Spleen (tissue), 11 donors: Measurements from ENCODE around the gene JARID2. TPM values are rescaled to one million over a fixed set of nuclear protein-coding genes. Genes with fewer than 3 reads are reported as not detected.

Source experiments
- DNase-seq: peaks from one replicate; pipeline ENCODE4 v3.0.0-alpha.2; 2020
- H3K27ac ChIP-seq, 8 donors: fragments of 200-600 bp; sonication (generic) in 7 of 8; 1 replicate in 4 of 8; 2 replicates in 4 of 8; pipeline versions ENCODE4 v1.5.0 to v1.8.0; 2016 to 2021; ENCODE audit warnings: inconsistent platforms in 4 of 8, mild to moderate bottlenecking in 4 of 8, moderate library complexity in 1 of 8
- H3K27me3 ChIP-seq, 7 donors: fragments of 200-600 bp; sonication (generic) in 6 of 7; replicated peaks in 1 of 7; 1 replicate in 4 of 7; 2 replicates in 3 of 7; pipeline versions ENCODE4 v1.5.0 to v1.8.0; 2016 to 2021; ENCODE audit warnings: inconsistent platforms in 3 of 7, mild to moderate bottlenecking in 1 of 7
- H3K36me3 ChIP-seq, 6 donors: fragments of 200-600 bp; sonication (generic) in 5 of 6; 1 replicate in 4 of 6; 2 replicates in 2 of 6; pipeline versions ENCODE4 v1.5.0 to v1.8.0; 2016 to 2021; ENCODE audit warnings: inconsistent platforms in 2 of 6
- H3K4me1 ChIP-seq, 6 donors: fragments of 200-600 bp; sonication (generic) in 5 of 6; 1 replicate in 3 of 6; 2 replicates in 3 of 6; pipeline versions ENCODE4 v1.5.0 to v1.8.0; 2016 to 2021; ENCODE audit warnings: inconsistent platforms in 3 of 6
- H3K4me3 ChIP-seq, 8 donors: fragments of 200-600 bp; sonication (generic) in 7 of 8; 1 replicate in 4 of 8; 2 replicates in 4 of 8; pipeline versions ENCODE4 v1.5.0 to v1.8.0; 2016 to 2021; ENCODE audit warnings: inconsistent platforms in 4 of 8, mild to moderate bottlenecking in 4 of 8, moderate library complexity in 2 of 8
- H3K9me3 ChIP-seq, 8 donors: fragments of 200-600 bp; sonication (generic) in 7 of 8; 1 replicate in 4 of 8; 2 replicates in 4 of 8; pipeline versions ENCODE4 v1.5.0 to v1.8.0; 2016 to 2021; ENCODE audit warnings: inconsistent platforms in 4 of 8
- POLR2A ChIP-seq, 3 donors: fragments of 450-650 bp; IDR thresholded peaks; one replicate each; pipeline ENCODE4 v1.5.1; 2017; ENCODE audit warnings: antibody characterized with exemption in 3 of 3, mild to moderate bottlenecking in 1 of 3
- POLR2AphosphoS5 ChIP-seq, 3 donors: sonication (generic); formaldehyde crosslinking; IDR thresholded peaks; one replicate each; pipeline ENCODE4 v1.5.1; 2017; ENCODE audit warnings: antibody characterized with exemption in 3 of 3
- WGBS, 5 donors: extraction: QIAGEN DNeasy Blood & Tissue Kit in 3 of 5; methylation state at CpG; one replicate each; pipeline versions ENCODE4 v1.1.5 to v1.1.7; 2013 to 2018; 5-methylcytosine and 5-hydroxymethylcytosine counted together
- intact Hi-C: fragments of 100-400 bp; cut with DNase I; formaldehyde crosslinking; loops from one replicate; pipeline ENCODE4 v1.15.0; 2023; ENCODE audit warnings: low total_unique reads
- polyA plus RNA-seq, 3 donors: library from polyadenylated mRNA; stranded (reverse); fragments of 200-250 nt; gene quantifications; one replicate each; pipeline ENCODE4 v1.2.1, GENCODE V29; 2013
- total RNA-seq, 7 donors: library from RNA; depleted of rRNA in 3 of 7; stranded (reverse); fragments of >200 nt in 3 of 7; fragmentation: NEBNext Ultra II Directional in 4 of 7; extraction: Animal tissue kit (Norgen Biotek cat#: 25700) in 4 of 7; gene quantifications; one replicate each; pipeline versions ENCODE4 v1.1.0 to v1.2.1, GENCODE V29; 2016 to 2021
- TF ChIP-seq, protein P1 (sequence below), 11 experiments: fragments of 200-600 bp in 7 of 11; fragments of 450-650 bp in 4 of 11; sonication (generic) in 4 of 11; IDR thresholded peaks in 8 of 11; conservative IDR thresholded peaks in 3 of 11; 1 replicate in 7 of 11; 2 replicates in 4 of 11; pipeline versions ENCODE4 v1.4.0 to v1.8.0; 2016 to 2021; ENCODE audit warnings: antibody characterized with exemption in 11 of 11, inconsistent platforms in 4 of 11, mild to moderate bottlenecking in 1 of 11
- donor health status: healthy with polysubstance abuse.
- donor health status: DM: no; HTN: no; CAD: no; lungs with moderate emphysema.
- donor health status: DM: no; HTN: no; CAD: no.
- donor health status: Bipolar disorder and iron deficiency.
- donor health status: healthy.
- donor health status: DM: no; HTN: no; CAD: no.
- donor health status: DM: yes; HTN: yes; CAD: no.

Gene JARID2
- total and polyA plus RNA-seq, 10 donors: 4.4 to 27.1 (median 20.6) TPM

DNA sequence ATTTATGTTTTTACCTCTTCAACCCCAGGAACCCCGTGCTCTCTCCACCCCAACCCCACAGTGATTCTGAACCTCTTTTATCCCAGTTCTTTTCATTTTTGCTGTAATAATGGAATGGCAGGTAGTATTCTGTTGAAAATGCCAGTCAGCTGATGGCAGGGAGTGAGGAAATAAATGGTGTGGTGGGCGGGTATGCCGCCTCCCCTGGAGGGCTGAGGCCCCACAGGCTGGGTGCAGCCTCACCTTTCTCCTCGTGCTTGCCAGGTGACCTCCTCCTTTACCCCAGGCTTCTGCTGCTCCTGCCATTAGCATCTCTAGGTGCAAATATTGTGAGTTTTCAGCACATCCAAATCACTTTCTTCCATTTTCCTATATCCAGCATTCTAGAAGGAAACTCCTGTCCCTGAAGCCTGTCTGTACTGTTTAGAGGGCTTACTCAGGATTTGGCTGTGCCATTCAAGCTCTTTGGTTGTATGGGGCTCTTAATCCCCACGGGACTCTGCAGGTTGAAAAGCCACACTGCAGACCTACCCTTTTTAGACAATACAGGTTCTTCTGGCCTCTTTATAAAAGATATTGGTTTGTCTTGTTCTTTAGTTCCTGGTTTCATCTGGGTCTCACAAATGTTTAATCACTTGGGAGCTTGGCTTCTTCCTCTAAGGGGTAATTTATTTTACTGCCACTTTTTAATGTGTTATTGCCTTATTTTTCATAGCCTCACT is 201.8 kb downstream of the JARID2 start:
- Histone ChIP-seq H3K4me1 (peaks cover 12 to 100% (median 62%) of the 10 kb centered on the region in 6 donors), H3K4me3 (no peak overlapping the region), H3K27me3 (no peaks in the 10 kb centered on the region), H3K27ac (no peak overlapping the region), H3K36me3 (peaks cover 0 to 9% (median 0%) of the 10 kb centered on the region in 6 donors), H3K9me3 (no peaks in the 10 kb centered on the region)
- TF ChIP-seq, protein P1, sequence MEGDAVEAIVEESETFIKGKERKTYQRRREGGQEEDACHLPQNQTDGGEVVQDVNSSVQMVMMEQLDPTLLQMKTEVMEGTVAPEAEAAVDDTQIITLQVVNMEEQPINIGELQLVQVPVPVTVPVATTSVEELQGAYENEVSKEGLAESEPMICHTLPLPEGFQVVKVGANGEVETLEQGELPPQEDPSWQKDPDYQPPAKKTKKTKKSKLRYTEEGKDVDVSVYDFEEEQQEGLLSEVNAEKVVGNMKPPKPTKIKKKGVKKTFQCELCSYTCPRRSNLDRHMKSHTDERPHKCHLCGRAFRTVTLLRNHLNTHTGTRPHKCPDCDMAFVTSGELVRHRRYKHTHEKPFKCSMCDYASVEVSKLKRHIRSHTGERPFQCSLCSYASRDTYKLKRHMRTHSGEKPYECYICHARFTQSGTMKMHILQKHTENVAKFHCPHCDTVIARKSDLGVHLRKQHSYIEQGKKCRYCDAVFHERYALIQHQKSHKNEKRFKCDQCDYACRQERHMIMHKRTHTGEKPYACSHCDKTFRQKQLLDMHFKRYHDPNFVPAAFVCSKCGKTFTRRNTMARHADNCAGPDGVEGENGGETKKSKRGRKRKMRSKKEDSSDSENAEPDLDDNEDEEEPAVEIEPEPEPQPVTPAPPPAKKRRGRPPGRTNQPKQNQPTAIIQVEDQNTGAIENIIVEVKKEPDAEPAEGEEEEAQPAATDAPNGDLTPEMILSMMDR (IDR thresholded peaks at IDR 0.05 in 8 of 11, conservative IDR thresholded peaks at IDR 0.05 in 3 of 11): no peak
- no peak for TF ChIP-seq POLR2AphosphoS5 (IDR thresholded peaks at IDR 0.05)
- TF ChIP-seq POLR2A (IDR thresholded peaks at IDR 0.05): no peak
- intact Hi-C loops: no loop called here
- 74 to 90% (median 79%) methylated on average over 5 of the region's 5 CpGs for WGBS, 5 donors
- DNase-seq: no peak

DNA sequence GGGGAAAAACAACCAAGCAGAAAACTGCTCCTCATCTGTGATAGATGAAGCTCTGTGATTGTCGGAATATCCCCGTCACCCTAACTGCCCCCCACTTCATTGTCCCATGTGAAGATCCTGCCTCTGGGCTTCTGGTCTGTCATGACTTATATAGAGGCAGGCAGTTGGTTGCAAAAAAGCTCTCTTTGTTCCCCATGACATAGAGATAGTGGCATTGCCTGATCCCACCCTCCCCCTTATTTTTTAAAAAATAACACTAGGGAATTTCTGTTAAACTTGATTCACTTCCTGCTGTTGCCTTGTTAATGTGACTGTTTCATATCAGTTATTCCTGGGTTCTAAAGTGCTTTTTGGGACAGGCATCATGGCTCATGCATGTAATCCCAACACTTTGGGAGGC is 203.1 kb downstream of the JARID2 start:
- DNase-seq: no peak
- H3K27me3 ChIP-seq: no peaks in the 10 kb centered on the region
- TF ChIP-seq POLR2A (IDR thresholded peaks at IDR 0.05) (no peak), POLR2AphosphoS5 (IDR thresholded peaks at IDR 0.05) (no peak)
- TF ChIP-seq, protein P1 (IDR thresholded peaks at IDR 0.05 in 8 of 11, conservative IDR thresholded peaks at IDR 0.05 in 3 of 11): no peak
- peak overlapping the region in 1 of 8 donors; percentile 22 for H3K27ac ChIP-seq
- H3K4me3 ChIP-seq: no peak overlapping the region
- H3K4me1 ChIP-seq: peaks cover 14 to 100% (median 64%) of the 10 kb centered on the region in 6 donors
- H3K36me3 ChIP-seq: peaks cover 0 to 22% (median 0%) of the 10 kb centered on the region in 6 donors
- WGBS, 5 donors: 83 to 89% (median 86%) methylated on average over 2 of the region's 2 CpGs
- no peaks in the 10 kb centered on the region for H3K9me3 ChIP-seq
- intact Hi-C loops: no loop called here

DNA sequence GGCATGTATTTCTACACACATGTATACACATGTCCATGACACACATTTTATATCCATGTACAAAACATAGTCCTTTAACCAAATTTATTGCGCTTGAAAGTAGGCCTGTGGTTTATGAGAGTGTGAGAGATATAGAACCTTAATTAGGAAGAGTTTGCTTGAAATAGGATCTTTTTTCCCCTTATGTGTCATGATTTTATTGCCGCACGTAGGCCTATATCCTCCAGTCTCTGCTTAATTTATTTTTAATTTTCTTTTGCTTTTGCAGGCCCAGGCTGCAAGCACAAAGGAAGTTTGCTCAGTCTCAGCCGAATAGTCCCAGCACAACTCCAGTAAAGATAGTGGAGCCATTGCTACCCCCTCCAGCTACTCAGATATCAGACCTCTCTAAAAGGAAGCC is 205.9 kb downstream of the JARID2 start:
- H3K36me3 ChIP-seq: peaks cover 0 to 41% (median 0%) of the 10 kb centered on the region in 6 donors
- peaks cover 9 to 96% (median 56%) of the 10 kb centered on the region in 6 donors for H3K4me1 ChIP-seq
- 73 to 88% (median 81%) methylated on average over 4 of the region's 4 CpGs for WGBS, 5 donors
- no peaks in the 10 kb centered on the region for H3K9me3 ChIP-seq
- TF ChIP-seq POLR2AphosphoS5 (IDR thresholded peaks at IDR 0.05) (no peak), POLR2A (IDR thresholded peaks at IDR 0.05) (no peak)
- TF ChIP-seq, protein P1 (IDR thresholded peaks at IDR 0.05 in 8 of 11, conservative IDR thresholded peaks at IDR 0.05 in 3 of 11): no peak
- peak overlapping the region in 6 of 8 donors; percentile 9 to 73 (median 68) for H3K27ac ChIP-seq
- DNase-seq: no peak
- no peak overlapping the region for H3K4me3 ChIP-seq
- intact Hi-C loops: no loop called here
- no peaks in the 10 kb centered on the region for H3K27me3 ChIP-seq

- H3K27ac ChIP-seq: peak overlapping the region; percentile 4 to 73 (median 65)
- WGBS, 5 donors: 65 to 71% (median 69%) methylated on average over 9 of the region's 9 CpGs
- H3K4me1 ChIP-seq: peaks cover 9 to 96% (median 61%) of the 10 kb centered on the region in 6 donors
- no peaks in the 10 kb centered on the region for H3K9me3 ChIP-seq
- TF ChIP-seq POLR2AphosphoS5 (IDR thresholded peaks at IDR 0.05): no peak
- no peak for TF ChIP-seq POLR2A (IDR thresholded peaks at IDR 0.05)
- TF ChIP-seq, protein P1 (IDR thresholded peaks at IDR 0.05 in 8 of 11, conservative IDR thresholded peaks at IDR 0.05 in 3 of 11): no peak
- intact Hi-C loops: no loop called here
- H3K27me3 ChIP-seq: no peaks in the 10 kb centered on the region
- DNase-seq: no peak
- peaks cover 0 to 41% (median 0%) of the 10 kb centered on the region in 6 donors for H3K36me3 ChIP-seq
- H3K4me3 ChIP-seq: no peak overlapping the region
These were observed 206.5 kb downstream of the JARID2 start for GRCh38 chr6:15452182-15452941.
